Body of pancreas (tissue), 4 donors: Measurements from ENCODE around the gene ULBP1. TPM values are rescaled to one million over a fixed set of nuclear protein-coding genes. Genes with fewer than 3 reads are reported as not detected.
A peak's percentile ranks its signal among the peaks of the same experiment; 100 is the strongest.

ENCODE experiments used
- ATAC-seq: fragments of 150-250 bp; one replicate; pipeline ENCODE4 v1.9.1; 2016
- DNase-seq, 4 donors: peaks; one replicate each; pipeline ENCODE4 v3.0.0-alpha.2; 2019
- H3K27ac ChIP-seq, 4 donors: fragments of 200-600 bp; sonication (generic); 1 replicate in 3 of 4; 2 replicates in 1 of 4; pipeline versions ENCODE4 v1.5.1 to v1.6.1; 2016 to 2019; ENCODE audit warnings: mild to moderate bottlenecking in 1 of 4, mixed read lengths in 1 of 4, moderate library complexity in 1 of 4
- H3K27me3 ChIP-seq, 2 donors: fragments of 200-600 bp; sonication (generic); one replicate each; pipeline ENCODE4 v1.6.0; 2016; ENCODE audit warnings: mild to moderate bottlenecking in 1 of 2
- H3K36me3 ChIP-seq, 2 donors: fragments of 200-600 bp; sonication (generic); replicated peaks in 1 of 2; 2 replicates each; pipeline ENCODE4 v1.5.1; 2016; ENCODE audit warnings: low read depth in 2 of 2; ENCODE audit not compliant: insufficient read depth in 1 of 2
- H3K4me1 ChIP-seq: fragments of 200-600 bp; sonication (generic); one replicate; pipeline ENCODE4 v1.6.0; 2016
- H3K4me3 ChIP-seq, 2 donors: fragments of 200-600 bp; sonication (generic); 1 replicate in 1 of 2; 2 replicates in 1 of 2; pipeline ENCODE4 v1.5.1; 2016 to 2019
- H3K9me3 ChIP-seq, 3 donors: fragments of 200-600 bp; sonication (generic); 1 replicate in 2 of 3; 2 replicates in 1 of 3; pipeline ENCODE4 v1.5.1; 2016
- POLR2A ChIP-seq, 3 donors: fragments of 450-650 bp; IDR thresholded peaks; one replicate each; pipeline ENCODE4 v1.6.1; 2016; ENCODE audit warnings: antibody characterized with exemption in 3 of 3, mild to moderate bottlenecking in 2 of 3
- WGBS, 2 donors: methylation state at CpG; one replicate each; pipeline ENCODE4 v1.1.5; 2017; 5-methylcytosine and 5-hydroxymethylcytosine counted together
- intact Hi-C: fragments of 100-400 bp; cut with DNase I; formaldehyde crosslinking; loops from one replicate; pipeline ENCODE4 v1.15.1; 2023
- total RNA-seq, 2 donors: library from RNA; depleted of rRNA; stranded (reverse); fragments of >200 nt; gene quantifications; one replicate each; pipeline ENCODE4 v1.1.0, GENCODE V29; 2016
- TF ChIP-seq, protein P1 (sequence below), 7 experiments: fragments of 450-650 bp in 4 of 7; fragments of 200-600 bp in 3 of 7; sonication (generic) in 3 of 7; IDR thresholded peaks; one replicate each; pipeline ENCODE4 v1.5.1; 2016 to 2019; ENCODE audit warnings: antibody characterized with exemption in 7 of 7

ULBP1 gene
- total RNA-seq, 2 donors from 2014 or later, result not detected

- no peak for TF ChIP-seq POLR2A (IDR thresholded peaks at IDR 0.05)
- TF ChIP-seq, protein P1, sequence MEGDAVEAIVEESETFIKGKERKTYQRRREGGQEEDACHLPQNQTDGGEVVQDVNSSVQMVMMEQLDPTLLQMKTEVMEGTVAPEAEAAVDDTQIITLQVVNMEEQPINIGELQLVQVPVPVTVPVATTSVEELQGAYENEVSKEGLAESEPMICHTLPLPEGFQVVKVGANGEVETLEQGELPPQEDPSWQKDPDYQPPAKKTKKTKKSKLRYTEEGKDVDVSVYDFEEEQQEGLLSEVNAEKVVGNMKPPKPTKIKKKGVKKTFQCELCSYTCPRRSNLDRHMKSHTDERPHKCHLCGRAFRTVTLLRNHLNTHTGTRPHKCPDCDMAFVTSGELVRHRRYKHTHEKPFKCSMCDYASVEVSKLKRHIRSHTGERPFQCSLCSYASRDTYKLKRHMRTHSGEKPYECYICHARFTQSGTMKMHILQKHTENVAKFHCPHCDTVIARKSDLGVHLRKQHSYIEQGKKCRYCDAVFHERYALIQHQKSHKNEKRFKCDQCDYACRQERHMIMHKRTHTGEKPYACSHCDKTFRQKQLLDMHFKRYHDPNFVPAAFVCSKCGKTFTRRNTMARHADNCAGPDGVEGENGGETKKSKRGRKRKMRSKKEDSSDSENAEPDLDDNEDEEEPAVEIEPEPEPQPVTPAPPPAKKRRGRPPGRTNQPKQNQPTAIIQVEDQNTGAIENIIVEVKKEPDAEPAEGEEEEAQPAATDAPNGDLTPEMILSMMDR (IDR thresholded peaks at IDR 0.05), result no peak
- Histone ChIP-seq H3K27me3 (peaks cover 0 to 30% of the 10 kb centered on the region in 2 donors), H3K36me3 (no peaks in the 10 kb centered on the region), H3K4me3 (no peak overlapping the region), H3K27ac (no peak overlapping the region), H3K4me1 (peaks cover 17% of the 10 kb centered on the region), H3K9me3 (no peaks in the 10 kb centered on the region)
- ATAC-seq (no peak), DNase-seq (no peak)
- intact Hi-C loops, result no loop called here
- WGBS, 2 donors, result 37 to 67% methylated on average over 1 to 5 of the region's 5 CpGs
Observed at GRCh38 chr6:149985481-149985937, 21.8 kb downstream of the ULBP1 start.

GRCh38 chr6:149987602-149988107 lies 23.9 kb downstream of the ULBP1 start:
- DNase-seq (no peak), ATAC-seq (no peak)
- Histone ChIP-seq H3K9me3 (no peaks in the 10 kb centered on the region), H3K27ac (no peak overlapping the region), H3K4me3 (no peak overlapping the region), H3K27me3 (peaks cover 0 to 51% of the 10 kb centered on the region in 2 donors), H3K4me1 (peaks cover 28% of the 10 kb centered on the region), H3K36me3 (no peaks in the 10 kb centered on the region)
- intact Hi-C loops, result no loop called here
- WGBS, 2 donors, result 41 to 61% methylated on average over 2 of the region's 2 CpGs
- TF ChIP-seq, protein P1 (IDR thresholded peaks at IDR 0.05), result no peak
- TF ChIP-seq POLR2A (IDR thresholded peaks at IDR 0.05), result no peak

GRCh38 chr6:149988550-149989346 lies 25.0 kb downstream of the ULBP1 start:
- Histone ChIP-seq H3K27me3 (peaks cover 0 to 53% of the 10 kb centered on the region in 2 donors), H3K9me3 (no peaks in the 10 kb centered on the region), H3K36me3 (no peaks in the 10 kb centered on the region), H3K4me1 (peaks cover 28% of the 10 kb centered on the region), H3K27ac (no peak overlapping the region), H3K4me3 (no peak overlapping the region)
- ATAC-seq (peak; percentile 24), DNase-seq (peak in 3 of 4 donors; percentile 38 to 64 (median 61))
- TF ChIP-seq, protein P1 (IDR thresholded peaks at IDR 0.05), result no peak
- TF ChIP-seq POLR2A (IDR thresholded peaks at IDR 0.05), result no peak
- intact Hi-C loops, result no loop called here
- 9 to 12% methylated on average over 17 of the region's 17 CpGs for WGBS, 2 donors

- 1% methylated on average over 29 to 32 of the region's 32 CpGs for WGBS, 2 donors
- no peak for TF ChIP-seq POLR2A (IDR thresholded peaks at IDR 0.05)
- TF ChIP-seq, protein P1 (IDR thresholded peaks at IDR 0.05), result no peak
- intact Hi-C loops, result no loop called here
- no peak overlapping the region for H3K4me3 ChIP-seq
- H3K9me3 ChIP-seq, result no peaks in the 10 kb centered on the region
- no peaks in the 10 kb centered on the region for H3K36me3 ChIP-seq
- DNase-seq, result no peak
- H3K27ac ChIP-seq, result no peak overlapping the region
- H3K27me3 ChIP-seq, result peaks cover 0 to 47% of the 10 kb centered on the region in 2 donors
- ATAC-seq, result peak; percentile 49
- peaks cover 28% of the 10 kb centered on the region for H3K4me1 ChIP-seq
Observed at GRCh38 chr6:149990212-149990660, 26.5 kb downstream of the ULBP1 start.
